ENCODE measurements around the gene DOK4.

DOK4 gene

DNA sequence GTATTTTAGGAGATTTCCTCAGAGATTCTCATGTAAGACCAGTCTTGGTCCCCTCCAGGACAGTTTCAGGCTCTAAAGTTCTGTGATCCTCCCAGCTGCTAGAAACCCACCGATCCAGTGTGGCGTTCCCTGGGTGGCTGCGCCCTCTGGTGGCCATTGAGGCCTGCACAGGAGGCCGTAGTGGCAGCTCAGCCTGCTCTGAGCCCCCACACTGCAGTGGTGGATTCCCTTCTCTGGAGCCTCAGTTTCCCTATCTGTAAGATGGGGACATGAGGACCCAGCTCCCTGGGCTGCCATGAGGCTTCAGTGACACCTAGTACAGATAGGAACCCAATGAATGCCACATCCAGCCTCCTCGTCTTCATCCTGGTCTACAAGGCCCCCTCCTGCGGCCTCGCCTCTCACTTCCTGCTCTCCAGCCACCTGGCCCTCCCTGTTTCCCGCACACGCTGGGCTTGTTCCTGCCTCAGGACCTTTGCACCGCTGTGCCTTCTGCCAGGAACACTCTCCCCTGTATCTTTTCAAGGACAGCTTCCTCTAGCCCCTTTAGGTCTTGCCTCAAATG, 33.6 kb upstream of the DOK4 start:
- peak; percentile 84 for DNase-seq (ENCODE audit: low spot score)

DNA sequence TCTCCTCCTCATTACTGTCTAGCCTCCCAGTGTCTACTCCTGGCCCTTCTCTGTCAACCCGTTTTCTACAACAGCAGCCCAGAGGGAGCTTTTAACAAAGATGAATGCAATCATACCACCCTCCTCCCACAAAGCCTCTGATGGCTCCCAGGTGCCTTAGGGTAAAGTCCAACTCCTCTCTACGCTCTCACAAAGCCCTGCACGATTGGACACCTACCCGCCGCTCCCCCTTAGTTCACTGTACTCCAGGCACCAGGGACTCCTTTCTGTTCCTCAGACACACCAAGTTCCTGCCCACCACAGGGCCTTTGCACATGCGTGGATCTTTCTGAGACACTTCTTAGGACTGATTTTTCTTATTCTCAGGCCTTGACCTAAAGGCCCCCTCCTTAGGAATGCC, 32.6 kb upstream of the DOK4 start:
- no peak for DNase-seq (ENCODE audit: low spot score)

DNA sequence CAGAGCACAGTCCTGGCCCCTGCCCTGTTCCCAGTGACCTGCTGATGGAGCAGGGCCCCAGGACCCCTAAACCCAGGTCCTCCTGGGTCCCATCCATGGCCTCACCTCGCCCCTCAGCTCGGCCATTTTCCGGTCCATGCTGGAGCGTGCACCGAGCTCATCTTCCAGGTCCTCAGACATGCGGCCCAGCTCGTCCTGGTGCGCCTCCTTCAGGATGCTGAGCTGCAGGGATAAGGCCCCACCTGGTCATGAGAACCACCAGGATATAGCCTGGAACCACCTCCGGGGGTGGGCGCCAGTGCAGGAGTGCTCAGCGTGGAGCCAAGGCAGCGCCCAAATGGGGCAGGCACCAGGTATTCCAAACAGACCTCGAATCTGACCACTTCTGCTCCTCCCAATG, 32.2 kb upstream of the DOK4 start:
- no peak for DNase-seq (ENCODE audit: low spot score)

DNA sequence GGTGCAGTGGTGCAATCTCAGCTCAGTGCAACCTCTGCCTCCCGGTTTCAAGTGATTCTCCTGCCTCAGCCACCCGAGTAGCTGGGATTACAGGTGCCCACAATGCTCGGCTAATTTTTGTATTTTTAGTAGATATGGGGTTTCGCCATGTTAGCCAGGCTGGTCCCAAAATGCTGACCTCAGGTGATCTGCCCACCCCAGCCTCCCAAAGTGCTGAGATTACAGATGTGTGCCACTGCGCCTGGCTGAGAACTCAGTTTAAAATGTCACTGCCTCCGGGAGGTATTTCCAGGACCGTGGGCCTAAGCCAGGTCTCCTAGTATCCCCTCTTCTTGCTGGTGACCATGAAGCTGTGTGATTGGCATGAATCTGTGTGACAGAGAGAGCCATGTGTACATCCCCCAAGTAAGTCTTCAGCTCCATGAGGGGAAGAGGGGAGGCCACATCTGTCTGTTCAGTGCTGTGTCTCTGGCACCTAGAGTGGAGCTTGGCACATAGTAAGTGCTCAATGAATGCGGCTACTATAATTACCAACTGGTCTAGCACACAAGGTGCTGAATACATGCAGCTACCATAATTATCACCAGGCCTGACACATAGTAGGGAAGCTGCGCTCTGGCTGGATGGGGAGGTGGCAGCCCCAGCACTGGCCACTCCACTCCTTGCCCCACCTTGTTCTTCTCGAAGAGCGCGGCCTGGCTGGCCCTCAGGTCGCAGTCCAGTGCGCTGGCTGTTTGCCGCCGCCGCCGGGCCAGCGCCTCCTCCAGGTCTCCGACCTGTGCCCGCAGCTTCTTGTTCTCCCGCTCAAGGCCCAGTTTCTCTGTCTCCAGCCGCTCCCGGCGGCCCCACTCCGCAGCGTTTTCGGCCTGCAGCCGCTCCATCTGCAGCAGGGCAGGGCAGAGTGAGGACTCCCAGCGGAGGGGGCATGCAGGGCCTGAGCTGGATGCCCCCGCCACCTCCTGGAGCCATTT, 31.4 kb upstream of the DOK4 start:
- DNase-seq (ENCODE audit: low spot score): no peak

DNA sequence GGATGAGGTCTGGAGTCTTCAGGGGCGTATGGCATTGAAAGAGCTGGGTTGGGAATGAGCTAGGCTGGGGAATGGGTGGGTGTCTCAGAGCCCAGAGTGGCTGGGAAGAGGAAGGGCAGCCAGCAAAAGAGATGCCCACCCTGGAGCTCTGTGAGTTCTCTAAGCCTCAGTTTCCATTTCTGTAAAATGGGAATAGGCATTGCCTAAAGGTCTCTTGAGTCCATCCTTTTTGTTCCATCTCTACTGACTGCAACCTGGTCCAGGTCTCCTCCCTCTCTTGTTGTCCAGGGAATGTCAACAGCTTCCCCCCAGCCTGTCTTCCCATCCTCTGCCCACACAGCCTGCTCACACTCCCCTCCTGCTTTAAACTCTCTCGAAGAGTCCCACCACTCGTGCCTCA, 30.5 kb upstream of the DOK4 start:
- DNase-seq (ENCODE audit: low spot score): no peak

DNA sequence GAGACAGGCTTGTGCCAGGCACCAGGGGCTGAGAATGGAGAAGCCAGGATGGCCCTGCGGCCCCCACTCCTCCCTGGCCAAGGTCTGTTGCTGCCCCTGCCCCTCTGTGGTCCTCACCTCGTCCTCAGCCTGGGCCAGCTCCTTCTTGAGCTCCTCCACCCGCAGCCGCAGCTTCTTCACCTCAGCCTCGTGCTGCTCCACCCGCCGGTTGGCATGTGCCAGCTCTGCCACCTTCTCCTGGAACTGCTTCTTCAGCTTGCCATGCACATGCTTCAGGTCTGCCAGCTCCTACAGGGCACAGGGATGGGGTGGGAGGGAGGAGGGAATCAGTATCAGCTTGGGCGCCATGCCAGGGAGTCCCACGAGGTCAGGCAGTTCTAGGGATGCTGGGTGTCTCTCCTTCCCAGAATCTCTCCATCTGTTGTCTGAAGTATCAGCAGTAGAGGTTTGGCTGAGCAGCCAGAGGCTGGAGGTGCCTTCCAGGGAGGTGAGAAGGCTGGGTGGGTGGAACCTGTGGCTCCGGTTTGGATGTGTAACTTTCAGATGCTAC, 30.0 kb upstream of the DOK4 start:
- DNase-seq (ENCODE audit: low spot score): no peak

DNA sequence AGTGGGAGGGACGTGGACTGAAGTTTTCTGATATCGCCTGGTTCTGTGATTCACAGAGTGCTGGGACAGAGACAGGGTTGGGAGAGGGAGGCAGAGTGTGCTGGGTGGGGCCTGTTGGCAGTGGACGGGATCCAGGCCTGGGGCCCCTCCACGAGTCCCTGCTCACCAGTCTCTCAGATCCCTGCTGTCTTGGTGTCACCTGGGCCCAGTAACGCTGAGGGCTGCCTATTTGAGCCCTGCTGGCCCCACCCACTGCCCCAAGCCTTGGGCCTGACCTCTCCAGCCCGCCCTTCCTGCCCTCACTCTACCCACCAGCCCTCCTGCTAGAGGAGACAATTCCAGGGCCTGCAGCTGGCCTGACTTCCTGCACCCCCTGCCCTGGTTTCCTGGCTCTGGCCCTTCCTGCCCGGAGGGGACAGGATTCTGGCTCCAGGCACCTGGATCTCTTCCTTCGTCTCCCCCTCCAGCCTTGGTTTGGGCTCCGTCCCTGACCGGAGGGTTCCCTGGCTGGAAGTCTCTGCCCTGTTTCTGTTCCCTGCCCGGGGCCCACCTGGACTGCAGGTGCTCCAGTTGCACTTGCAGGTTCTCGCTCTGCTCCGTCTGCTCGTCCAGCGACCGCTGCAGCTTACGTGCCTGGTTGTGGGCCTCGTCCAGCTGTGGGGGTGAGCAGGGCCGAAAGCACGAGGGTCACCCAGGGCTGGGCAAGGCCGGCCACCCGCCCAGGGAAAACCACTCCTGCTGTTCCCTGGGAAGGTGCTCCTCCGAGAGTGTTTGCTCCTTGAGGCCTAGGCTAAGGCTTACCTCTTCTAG, 28.7 kb upstream of the DOK4 start:
- DNase-seq (ENCODE audit: low spot score): no peak

DNA sequence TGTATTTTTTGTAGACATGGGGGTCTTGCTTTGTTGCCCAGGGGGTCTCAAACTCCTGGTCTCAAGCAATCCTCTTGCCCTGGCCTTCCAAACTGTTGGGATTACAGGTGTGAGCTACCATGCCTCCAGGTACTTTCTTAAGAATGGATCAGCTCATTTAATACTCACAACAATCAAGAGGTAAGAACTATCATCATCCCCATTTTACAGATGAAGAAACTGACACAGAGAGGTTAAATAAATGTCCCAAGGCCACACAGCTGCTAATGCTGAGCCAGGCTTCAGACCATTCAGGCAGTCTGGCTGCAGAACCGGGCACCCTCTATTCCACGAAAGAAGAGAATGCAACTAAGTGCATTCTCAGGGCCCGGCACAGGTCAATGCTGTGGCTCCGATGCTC, 28.1 kb upstream of the DOK4 start:
- DNase-seq (ENCODE audit: low spot score): no peak

DNA sequence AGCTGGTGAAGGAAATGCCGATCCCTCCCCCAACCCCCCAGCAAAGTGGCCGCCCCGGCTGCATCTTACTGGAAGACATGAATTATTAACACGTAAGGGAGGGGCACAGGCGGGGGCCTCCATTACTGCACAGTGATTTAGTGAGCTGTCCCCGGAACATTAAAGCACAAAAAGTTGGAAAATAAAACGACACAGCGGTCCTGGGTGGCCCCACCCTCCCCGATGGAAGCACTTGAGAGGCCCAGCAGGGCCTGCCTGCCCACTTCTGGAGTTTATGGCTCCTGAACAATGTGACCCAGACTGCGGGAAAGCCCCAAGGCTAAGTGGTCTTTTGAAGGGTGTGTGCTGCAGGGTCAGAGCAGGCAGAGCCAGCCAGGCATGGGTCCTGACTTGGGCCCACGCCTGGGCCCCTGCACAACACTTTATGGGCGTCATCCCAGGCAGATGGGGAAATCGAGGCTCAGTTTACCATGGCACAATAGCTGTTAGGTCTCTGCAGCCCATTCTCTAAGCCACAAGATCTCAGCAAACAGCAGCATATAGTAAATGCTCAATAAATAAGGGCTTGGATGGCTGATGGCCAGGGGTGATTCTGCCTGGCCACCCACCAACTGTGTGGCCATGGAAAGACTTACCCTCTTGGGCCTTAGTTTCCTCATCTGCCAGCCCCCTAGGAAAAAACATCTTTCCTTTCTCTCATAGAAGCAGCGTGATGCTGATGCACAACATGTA, 27.2 kb upstream of the DOK4 start:
- no peak for DNase-seq (ENCODE audit: low spot score)

DNA sequence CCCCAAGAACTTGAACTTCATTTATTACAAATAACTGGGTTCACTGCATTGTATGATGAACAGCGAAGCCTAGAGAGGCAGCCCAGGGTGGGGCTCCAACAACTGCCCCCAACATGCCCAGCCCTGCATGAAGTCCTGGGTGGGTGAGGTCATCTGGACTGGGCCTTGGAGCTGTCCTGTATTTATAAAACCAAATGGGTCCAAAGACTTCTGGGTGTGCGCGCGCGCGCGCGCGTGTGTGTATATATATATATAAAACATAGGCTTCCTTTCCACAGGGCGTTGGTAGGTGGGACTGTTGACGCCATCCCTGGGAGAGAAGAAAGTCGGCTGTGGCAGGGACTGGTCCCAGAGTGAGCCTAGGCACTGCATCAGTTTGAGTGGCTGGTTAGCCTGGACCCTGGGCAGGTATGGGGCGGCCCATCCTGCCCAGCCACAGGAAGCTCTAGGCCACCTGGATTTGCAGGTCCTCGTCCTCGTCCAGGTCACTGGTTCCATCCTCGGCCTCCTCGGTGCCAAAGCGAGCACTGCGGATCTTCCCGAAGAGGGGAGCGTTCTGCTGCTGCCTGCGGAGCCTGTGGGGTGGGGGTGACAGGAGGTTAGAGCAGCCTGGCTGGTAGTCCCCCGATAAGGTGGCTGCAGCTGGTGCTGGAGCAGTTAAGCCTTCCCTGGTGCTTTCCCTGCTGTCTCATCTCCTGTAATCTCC, 26.2 kb upstream of the DOK4 start:
- no peak for DNase-seq (ENCODE audit: low spot score)

DNA sequence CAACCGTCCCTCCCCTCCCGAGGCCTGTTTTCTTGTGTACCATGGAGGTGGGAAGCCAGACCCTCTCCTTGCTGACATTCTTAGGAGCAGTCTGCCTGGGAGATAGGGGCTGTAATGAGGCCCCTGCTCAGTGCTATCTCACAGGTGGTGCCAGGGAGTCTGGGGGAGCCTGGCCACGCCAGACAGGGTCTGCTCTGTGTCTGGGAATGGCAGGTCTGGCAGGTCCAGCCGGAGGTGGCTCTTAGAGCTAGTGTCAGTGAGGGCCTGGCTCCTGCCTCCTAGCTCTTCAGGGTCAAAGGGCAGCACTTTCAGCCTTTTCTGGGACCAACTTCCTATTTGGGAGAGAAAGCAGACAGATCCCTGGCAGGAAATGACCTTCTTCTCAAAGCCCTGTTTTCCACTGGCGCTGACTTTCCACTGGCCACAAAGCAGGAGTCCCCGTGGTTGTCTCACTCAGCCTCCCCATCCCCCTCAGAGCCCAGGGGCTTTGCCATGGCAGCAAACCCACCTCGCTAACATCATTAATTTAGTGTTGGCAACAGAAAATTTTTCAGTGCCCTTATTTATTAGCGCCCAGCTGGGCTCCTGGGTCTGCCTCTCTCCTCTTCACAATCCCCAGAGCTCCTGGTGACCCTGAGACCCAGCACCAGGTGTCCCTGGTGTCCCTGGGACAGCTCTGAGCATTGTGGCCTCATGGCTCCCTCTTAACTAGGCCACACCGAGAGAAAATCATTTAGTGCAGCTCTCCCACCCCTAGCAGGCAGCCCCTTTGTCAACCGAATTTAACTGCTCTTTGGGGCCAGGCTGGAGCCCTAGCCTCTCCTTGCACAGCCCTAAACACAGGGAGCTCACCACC, 24.0 kb upstream of the DOK4 start:
- DNase-seq (ENCODE audit: low spot score): no peak

DNA sequence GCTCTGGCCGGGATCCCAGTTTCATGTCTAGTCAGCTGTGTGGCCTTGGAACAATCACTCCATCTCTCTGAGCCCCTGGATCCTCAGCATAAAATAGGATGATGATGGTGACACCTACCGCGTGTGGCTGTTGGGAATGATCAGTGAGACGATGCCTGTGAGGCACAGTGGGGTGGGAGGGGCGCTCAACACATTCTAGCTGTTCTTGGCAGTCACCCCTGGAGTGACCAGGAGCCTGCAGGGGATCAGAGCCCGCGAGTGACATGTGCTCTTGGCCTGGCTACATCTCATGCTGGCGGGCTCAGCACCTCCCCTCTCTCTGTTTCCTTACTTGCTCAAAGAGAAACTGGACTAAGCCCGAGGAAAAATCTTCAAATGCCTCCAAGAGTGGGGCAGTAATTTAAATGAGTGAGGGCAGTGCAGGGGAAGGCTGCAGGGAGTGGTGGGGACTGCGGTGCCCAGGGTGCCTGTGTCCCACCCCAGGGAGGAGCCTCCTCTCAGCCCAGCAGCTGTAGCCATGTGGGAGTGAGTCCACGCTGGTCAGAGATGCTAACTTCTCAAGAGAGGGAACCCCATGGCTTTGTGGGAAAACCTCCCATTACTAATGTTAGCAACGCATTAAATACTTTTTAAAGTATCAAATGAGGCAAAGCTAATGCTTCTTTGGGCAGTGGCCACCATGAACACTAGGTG, 23.1 kb upstream of the DOK4 start:
- DNase-seq (ENCODE audit: low spot score): no peak

DNA sequence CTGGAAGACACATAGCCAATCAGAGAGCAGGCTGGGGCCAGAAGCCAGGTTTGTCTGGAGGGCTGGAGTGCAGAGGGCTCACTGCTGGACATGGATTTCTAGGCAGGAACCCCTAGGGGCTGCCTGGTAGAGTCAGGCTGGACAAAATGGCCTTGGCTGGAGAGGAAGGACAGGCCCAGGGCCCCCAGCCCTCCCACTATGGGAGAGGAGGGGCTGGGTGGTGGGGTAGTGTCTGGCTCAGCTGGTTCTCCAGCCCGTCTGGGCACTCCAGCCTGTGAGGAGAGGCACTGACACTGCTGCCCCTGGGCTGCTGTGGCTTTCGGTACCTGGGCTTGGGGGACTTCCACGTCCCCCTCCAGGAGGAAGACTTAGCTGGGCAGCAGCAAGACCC, 21.7 kb upstream of the DOK4 start:
- no peak for DNase-seq (ENCODE audit: low spot score)

DNA sequence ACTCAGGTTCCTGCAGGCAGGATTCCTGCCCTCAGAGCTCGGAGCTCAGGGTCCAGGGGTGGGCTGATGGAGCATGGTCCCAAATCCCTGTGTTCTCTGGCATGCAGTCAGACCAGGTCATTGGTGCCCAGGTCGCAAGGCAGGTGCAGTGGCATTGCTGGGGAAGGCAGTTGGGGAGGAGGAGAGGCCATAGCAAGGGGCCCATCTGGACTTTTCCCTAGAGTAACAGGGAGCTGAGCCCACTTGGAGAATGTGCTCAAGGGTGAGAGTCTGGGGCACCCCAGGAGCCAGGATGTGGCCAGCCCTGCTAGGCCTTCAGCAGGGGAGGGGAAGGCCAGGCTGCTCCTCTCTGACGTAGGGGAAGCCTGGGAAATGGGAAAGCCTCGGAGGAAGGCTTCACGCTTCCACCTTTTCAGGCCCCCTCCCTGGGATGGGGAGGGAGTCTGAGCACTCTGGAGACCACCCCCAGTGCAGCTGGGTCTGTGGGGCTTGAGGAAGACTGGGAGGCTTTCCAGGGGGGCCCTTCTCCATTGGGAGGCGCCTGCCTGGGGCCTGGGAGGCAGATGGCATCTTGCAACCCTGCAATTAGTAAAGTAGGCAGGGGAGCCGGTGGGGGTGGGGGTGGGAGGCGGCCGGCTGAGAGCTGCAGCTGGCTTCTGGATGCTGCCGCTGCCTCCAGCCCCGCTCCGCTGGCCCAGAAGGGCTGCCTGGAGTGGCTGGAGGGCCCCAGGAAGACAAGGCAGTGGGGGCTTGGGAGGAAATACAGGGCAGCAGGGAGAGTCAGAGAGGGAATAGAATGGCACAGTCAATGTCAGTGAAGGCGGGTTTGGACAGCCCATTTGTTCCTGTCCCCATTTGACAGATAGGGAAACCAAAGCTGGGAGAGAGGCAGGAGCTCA, 21.1 kb upstream of the DOK4 start:
- no peak for DNase-seq (ENCODE audit: low spot score)

DNA sequence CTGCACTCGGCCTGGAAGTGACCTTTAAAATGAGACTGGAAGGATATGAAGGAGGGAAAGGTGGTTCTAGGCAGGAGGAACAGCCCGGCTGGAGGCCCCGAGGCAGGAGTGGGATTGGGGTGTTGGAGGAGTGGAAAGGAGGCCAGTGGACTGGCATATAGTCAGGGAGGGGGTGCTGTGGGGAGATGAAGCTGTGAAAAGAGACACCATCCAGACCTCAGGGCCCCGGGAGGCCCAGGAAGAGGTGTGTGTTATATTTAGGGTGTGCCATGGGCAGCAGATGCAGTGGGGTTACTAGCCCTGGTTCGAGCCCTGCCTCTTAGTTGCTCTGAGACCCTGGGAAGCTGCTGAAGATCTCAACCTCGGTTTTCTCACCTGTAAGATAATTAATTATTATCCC, 18.9 kb upstream of the DOK4 start:
- no peak for DNase-seq (ENCODE audit: low spot score)

DNA sequence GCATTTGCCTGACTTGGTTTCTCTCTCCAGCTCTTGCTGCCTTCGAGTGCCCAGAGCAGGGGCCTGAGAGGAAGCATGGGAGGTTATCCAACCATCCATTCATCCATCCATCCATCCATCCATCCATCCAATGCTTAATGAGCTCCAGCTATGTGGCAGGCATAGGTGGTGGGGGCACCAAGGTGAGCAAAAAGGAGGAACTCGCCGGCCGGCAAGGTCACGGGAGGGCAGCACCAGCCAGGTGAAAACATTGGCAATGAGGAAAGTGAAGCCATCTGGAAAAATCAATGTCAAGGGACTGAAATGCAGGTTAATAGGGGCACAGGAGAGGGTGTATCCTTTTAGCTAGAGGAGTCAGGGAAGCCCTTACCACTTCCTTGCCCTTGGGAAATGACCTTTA, 18.2 kb upstream of the DOK4 start:
- no peak for DNase-seq (ENCODE audit: low spot score)

DNA sequence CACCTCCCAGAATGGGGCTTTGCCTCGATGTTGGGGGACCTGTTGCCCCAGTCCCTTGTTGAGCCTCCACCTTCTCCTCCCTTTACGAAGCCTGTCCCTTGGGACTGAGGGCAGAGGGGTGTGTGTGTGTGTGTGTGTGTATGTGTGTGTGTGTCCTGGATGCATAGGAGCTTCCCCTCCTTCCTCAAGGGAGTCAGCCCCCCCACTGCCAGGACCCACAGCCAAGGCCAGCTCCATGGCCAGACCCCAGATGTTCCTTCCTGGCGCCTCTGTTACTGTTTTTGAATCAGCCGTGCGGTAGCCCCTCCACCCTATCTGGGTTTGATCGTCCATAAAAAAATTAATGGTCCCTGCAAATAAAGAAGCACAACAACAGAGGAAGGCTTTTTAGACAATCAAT, 17.7 kb upstream of the DOK4 start:
- no peak for DNase-seq (ENCODE audit: low spot score)

DNA sequence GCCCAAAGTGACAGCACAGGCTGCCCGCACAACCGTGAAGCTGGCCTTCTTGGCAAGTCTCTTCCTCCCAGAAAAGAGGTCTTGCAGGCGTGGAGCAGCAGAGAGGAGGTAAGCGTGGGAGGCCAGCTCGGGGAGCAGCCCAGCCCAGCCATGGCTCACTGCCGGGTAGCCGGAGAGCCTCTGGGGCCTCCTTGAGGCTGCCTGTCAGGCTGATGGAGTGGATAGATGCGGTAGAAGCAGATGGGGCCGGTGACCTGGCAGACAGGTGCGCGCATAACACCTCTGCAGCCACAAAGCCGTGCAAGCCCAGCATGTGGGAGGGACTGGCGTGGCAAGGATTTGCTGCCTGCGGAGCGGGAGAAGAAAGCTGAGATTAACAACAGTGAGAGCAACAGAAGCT, 17.1 kb upstream of the DOK4 start:
- DNase-seq (ENCODE audit: low spot score): no peak

All from Ammon's horn (tissue), 1 donor.